ENCODE data around the gene DGUOK. TPM values are rescaled to one million over a fixed set of nuclear protein-coding genes. Genes with fewer than 3 reads are reported as not detected.

Gene DGUOK
- total and polyA plus RNA-seq, 2 experiments from 2014 or later, result 68.4 to 287 TPM

DNA sequence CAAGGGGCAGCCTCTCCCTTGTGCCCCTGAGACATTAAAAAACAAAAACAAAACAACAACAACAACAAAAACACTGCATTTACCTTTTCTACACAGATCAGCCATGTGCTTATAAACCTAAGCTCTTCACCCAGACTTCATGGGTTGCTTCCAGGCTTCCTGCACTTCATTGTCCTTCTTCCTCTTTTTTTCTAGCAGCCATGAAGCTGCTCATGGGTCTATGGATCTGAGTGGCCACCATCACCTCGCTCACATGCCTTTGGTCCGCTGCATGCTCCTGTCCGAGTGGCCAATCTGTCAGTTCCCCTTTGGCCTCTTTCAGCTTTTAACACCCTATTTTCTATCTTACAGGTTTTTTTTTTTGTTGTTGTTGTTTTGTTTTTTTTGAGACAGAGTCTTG, 49.1 kb downstream of the DGUOK start:
- H3K27me3 Mint-ChIP-seq (ENCODE audit: insufficient read depth, low read depth, poor library complexity), result peaks cover 20% of the 10 kb centered on the region
- TF ChIP-seq EZH2phosphoT487 (IDR thresholded peaks at IDR 0.05; ENCODE audit: unreplicated experiment) (no peak), ETS1 (IDR thresholded peaks at IDR 0.05) (no peak), CREB1 (CRISPR knock-in tag; IDR thresholded peaks at IDR 0.05; ENCODE audit: low read depth) (no peak)
- no peaks in the 10 kb centered on the region for H3K36me3 ChIP-seq (ENCODE audit: insufficient read depth)
- H3K79me2 ChIP-seq (replicated peaks; ENCODE audit: insufficient read depth), result no peaks in the 10 kb centered on the region
- H3K4me3 Mint-ChIP-seq, result no peak overlapping the region
- no peak overlapping the region for H3K27ac ChIP-seq (ENCODE audit: low read depth)
- H3K4me2 ChIP-seq, result no peak overlapping the region
- H3K27ac Mint-ChIP-seq, result no peak overlapping the region
- no peaks in the 10 kb centered on the region for H3K9me2 ChIP-seq (ENCODE audit: insufficient read depth)
- ATAC-seq, result no peak
- H3K4me1 Mint-ChIP-seq, result peaks cover 28% of the 10 kb centered on the region
- peaks cover 17% of the 10 kb centered on the region for H3K27me3 ChIP-seq (ENCODE audit: insufficient read depth)
- H3K36me3 Mint-ChIP-seq (ENCODE audit: low read depth), result no peaks in the 10 kb centered on the region
- H3K4me3 ChIP-seq, result no peak overlapping the region
- H3K4me1 ChIP-seq (ENCODE audit: insufficient read depth), result peaks cover 15% of the 10 kb centered on the region
- no peaks in the 10 kb centered on the region for H3K9me3 Mint-ChIP-seq
- H4K20me1 ChIP-seq (replicated peaks; ENCODE audit: insufficient read depth), result no peaks in the 10 kb centered on the region
- no peaks in the 10 kb centered on the region for H3F3A ChIP-seq (replicated peaks; ENCODE audit: low read depth)
- no peak overlapping the region for H2AFZ ChIP-seq
- DNase-seq (ENCODE audit: low spot score), result no peak

DNA sequence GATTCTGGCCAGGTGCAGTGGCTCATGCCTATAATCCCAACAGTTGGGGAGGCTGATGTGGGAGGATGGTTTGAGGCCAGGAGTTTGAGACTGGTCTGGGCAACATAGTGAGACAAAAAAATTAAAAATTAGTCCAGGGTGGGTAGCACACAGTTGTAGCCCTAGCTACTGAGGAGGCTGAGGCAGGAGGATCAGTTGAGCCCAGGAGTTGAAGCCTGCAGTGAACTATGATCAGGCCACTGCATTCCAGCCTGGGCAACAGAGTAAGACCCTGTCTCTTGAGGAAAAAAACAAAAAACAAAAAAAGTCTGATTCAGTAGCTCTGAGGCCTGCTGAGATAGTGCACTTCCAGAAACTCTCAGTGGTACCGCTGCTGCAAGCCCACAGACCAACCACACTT, 50.1 kb downstream of the DGUOK start:
- Histone ChIP-seq H3K4me3 (no peak overlapping the region), H3K27ac (ENCODE audit: low read depth) (no peak overlapping the region), H2AFZ (no peak overlapping the region), H3K27me3 (ENCODE audit: insufficient read depth) (peaks cover 28% of the 10 kb centered on the region), H3K4me1 (ENCODE audit: insufficient read depth) (peaks cover 20% of the 10 kb centered on the region), H3K9me2 (ENCODE audit: insufficient read depth) (no peaks in the 10 kb centered on the region), H4K20me1 (replicated peaks; ENCODE audit: insufficient read depth) (no peaks in the 10 kb centered on the region), H3F3A (replicated peaks; ENCODE audit: low read depth) (peaks cover 3% of the 10 kb centered on the region; the same call in 1 of the 2 replicates), H3K36me3 (ENCODE audit: insufficient read depth) (no peaks in the 10 kb centered on the region), H3K4me2 (no peak overlapping the region), H3K79me2 (replicated peaks; ENCODE audit: insufficient read depth) (no peaks in the 10 kb centered on the region)
- Mint-ChIP-seq H3K27ac (no peak overlapping the region), H3K4me3 (no peak overlapping the region), H3K9me3 (no peaks in the 10 kb centered on the region), H3K27me3 (ENCODE audit: insufficient read depth, low read depth, poor library complexity) (peaks cover 30% of the 10 kb centered on the region), H3K4me1 (peaks cover 26% of the 10 kb centered on the region), H3K36me3 (ENCODE audit: low read depth) (no peaks in the 10 kb centered on the region)
- TF ChIP-seq, protein P1, sequence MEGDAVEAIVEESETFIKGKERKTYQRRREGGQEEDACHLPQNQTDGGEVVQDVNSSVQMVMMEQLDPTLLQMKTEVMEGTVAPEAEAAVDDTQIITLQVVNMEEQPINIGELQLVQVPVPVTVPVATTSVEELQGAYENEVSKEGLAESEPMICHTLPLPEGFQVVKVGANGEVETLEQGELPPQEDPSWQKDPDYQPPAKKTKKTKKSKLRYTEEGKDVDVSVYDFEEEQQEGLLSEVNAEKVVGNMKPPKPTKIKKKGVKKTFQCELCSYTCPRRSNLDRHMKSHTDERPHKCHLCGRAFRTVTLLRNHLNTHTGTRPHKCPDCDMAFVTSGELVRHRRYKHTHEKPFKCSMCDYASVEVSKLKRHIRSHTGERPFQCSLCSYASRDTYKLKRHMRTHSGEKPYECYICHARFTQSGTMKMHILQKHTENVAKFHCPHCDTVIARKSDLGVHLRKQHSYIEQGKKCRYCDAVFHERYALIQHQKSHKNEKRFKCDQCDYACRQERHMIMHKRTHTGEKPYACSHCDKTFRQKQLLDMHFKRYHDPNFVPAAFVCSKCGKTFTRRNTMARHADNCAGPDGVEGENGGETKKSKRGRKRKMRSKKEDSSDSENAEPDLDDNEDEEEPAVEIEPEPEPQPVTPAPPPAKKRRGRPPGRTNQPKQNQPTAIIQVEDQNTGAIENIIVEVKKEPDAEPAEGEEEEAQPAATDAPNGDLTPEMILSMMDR (conservative IDR thresholded peaks at IDR 0.05; ENCODE audit: low read depth in 2 of 2), result no peak
- TF ChIP-seq ZNF114 (CRISPR knock-in tag; IDR thresholded peaks at IDR 0.05) (no peak), JUNB (IDR thresholded peaks at IDR 0.05; ENCODE audit: unreplicated experiment) (no peak), EZH2 (IDR thresholded peaks at IDR 0.05; ENCODE audit: low read depth, unreplicated experiment) (no peak), NANOG (IDR thresholded peaks at IDR 0.05; ENCODE audit: borderline replicate concordance) (no peak), POLR2AphosphoS5 (IDR thresholded peaks at IDR 0.05; ENCODE audit: low read depth) (no peak), ETS1 (IDR thresholded peaks at IDR 0.05) (no peak), ZNF331 (CRISPR knock-in tag; IDR thresholded peaks at IDR 0.05; ENCODE audit: low read depth) (no peak)
- TF ChIP-seq, protein P2, sequence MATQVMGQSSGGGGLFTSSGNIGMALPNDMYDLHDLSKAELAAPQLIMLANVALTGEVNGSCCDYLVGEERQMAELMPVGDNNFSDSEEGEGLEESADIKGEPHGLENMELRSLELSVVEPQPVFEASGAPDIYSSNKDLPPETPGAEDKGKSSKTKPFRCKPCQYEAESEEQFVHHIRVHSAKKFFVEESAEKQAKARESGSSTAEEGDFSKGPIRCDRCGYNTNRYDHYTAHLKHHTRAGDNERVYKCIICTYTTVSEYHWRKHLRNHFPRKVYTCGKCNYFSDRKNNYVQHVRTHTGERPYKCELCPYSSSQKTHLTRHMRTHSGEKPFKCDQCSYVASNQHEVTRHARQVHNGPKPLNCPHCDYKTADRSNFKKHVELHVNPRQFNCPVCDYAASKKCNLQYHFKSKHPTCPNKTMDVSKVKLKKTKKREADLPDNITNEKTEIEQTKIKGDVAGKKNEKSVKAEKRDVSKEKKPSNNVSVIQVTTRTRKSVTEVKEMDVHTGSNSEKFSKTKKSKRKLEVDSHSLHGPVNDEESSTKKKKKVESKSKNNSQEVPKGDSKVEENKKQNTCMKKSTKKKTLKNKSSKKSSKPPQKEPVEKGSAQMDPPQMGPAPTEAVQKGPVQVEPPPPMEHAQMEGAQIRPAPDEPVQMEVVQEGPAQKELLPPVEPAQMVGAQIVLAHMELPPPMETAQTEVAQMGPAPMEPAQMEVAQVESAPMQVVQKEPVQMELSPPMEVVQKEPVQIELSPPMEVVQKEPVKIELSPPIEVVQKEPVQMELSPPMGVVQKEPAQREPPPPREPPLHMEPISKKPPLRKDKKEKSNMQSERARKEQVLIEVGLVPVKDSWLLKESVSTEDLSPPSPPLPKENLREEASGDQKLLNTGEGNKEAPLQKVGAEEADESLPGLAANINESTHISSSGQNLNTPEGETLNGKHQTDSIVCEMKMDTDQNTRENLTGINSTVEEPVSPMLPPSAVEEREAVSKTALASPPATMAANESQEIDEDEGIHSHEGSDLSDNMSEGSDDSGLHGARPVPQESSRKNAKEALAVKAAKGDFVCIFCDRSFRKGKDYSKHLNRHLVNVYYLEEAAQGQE (IDR thresholded peaks at IDR 0.05; ENCODE audit: unreplicated experiment), result no peak
- ATAC-seq, result no peak
- DNase-seq (ENCODE audit: low spot score), result no peak

All from GM23338 (cell line).